ENCODE results near the gene KCNQ4. TPM values are rescaled to one million over a fixed set of nuclear protein-coding genes. Genes with fewer than 3 reads are reported as not detected.

The KCNQ4 gene
- total RNA-seq, 1 donor from 2014 or later, result 2.2 TPM

- TF ChIP-seq, protein P1, sequence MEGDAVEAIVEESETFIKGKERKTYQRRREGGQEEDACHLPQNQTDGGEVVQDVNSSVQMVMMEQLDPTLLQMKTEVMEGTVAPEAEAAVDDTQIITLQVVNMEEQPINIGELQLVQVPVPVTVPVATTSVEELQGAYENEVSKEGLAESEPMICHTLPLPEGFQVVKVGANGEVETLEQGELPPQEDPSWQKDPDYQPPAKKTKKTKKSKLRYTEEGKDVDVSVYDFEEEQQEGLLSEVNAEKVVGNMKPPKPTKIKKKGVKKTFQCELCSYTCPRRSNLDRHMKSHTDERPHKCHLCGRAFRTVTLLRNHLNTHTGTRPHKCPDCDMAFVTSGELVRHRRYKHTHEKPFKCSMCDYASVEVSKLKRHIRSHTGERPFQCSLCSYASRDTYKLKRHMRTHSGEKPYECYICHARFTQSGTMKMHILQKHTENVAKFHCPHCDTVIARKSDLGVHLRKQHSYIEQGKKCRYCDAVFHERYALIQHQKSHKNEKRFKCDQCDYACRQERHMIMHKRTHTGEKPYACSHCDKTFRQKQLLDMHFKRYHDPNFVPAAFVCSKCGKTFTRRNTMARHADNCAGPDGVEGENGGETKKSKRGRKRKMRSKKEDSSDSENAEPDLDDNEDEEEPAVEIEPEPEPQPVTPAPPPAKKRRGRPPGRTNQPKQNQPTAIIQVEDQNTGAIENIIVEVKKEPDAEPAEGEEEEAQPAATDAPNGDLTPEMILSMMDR (conservative IDR thresholded peaks at IDR 0.05; ENCODE audit: low read depth, low read length), result no peak
- no peak overlapping the region for H3K4me3 ChIP-seq (ENCODE audit: low read depth, low read length)
- no peak for DNase-seq (ENCODE audit: low read depth)
Measured at GRCh38 chr1:40762144-40762923, 21.3 kb upstream of the KCNQ4 start.

DNA sequence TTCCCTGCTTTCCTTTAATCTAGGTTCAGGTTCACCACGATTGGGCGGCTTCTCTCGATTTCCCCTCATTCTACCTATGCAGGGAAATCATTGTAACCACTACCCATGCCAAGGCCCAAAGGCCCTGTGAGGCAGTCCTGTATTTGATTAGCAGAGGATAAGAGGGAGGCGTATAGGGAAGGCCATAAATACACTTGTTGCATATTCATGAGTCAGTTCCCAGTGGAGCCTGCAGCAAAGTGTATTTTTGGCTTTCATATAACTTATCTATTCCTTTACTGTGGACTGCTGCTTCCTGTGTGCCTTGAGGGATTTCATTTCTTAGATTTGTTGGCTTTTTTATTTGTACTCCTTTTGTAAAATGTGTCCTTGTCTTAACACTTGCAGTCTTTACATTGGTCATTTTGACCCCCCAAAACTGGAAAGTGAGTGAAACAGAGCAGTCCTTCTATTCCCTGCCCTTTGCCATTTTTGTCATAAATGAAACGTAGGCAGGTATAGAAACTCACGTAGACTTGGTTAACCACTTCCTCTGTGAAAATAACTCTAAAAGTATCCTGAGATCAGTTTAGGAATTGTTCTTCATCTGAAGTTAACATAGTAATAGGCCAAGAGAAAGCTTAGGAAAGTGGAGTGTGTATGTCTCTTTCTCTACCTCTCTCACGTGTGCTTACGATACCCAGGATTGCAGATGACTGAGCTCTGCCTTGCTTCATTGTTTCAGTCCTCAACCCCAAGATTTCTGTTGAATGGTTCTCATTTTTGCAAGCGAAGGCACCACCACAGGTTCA, 19.6 kb upstream of the KCNQ4 start:
- TF ChIP-seq, protein P1 (conservative IDR thresholded peaks at IDR 0.05; ENCODE audit: low read depth, low read length), result no peak
- no peak overlapping the region for H3K4me3 ChIP-seq (ENCODE audit: low read depth, low read length)
- no peak for DNase-seq (ENCODE audit: low read depth)

GRCh38 chr1:40764981-40765380, 18.6 kb upstream of the KCNQ4 start:
- TF ChIP-seq, protein P1 (conservative IDR thresholded peaks at IDR 0.05; ENCODE audit: low read depth, low read length), result no peak
- no peak for DNase-seq (ENCODE audit: low read depth)
- H3K4me3 ChIP-seq (ENCODE audit: low read depth, low read length), result no peak overlapping the region

GRCh38 chr1:40766017-40766416, 17.6 kb upstream of the KCNQ4 start:
- DNase-seq (ENCODE audit: low read depth), result no peak
- TF ChIP-seq, protein P1 (conservative IDR thresholded peaks at IDR 0.05; ENCODE audit: low read depth, low read length), result no peak
- H3K4me3 ChIP-seq (ENCODE audit: low read depth, low read length), result no peak overlapping the region

DNA sequence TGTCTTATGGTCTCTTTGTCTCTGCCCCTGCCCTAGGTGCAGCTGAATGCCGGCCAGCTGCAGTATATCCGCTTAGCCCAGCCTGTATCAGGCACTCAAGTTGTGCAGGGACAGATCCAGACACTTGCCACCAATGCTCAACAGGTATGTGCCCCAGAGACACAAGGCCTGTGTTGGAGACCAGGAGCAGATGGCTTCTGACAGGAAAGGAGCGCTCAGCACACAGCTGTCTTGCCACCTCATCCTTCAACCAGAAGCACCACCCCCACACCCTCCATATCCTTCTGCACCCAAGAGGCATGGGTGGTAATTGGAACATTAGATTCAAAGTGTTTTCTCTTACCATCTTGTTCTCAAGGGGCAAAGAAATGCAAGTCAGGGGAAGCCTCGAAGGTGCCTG, 17.0 kb upstream of the KCNQ4 start:
- DNase-seq (ENCODE audit: low read depth), result no peak
- TF ChIP-seq, protein P1 (conservative IDR thresholded peaks at IDR 0.05; ENCODE audit: low read depth, low read length), result no peak
- no peak overlapping the region for H3K4me3 ChIP-seq (ENCODE audit: low read depth, low read length)

DNA sequence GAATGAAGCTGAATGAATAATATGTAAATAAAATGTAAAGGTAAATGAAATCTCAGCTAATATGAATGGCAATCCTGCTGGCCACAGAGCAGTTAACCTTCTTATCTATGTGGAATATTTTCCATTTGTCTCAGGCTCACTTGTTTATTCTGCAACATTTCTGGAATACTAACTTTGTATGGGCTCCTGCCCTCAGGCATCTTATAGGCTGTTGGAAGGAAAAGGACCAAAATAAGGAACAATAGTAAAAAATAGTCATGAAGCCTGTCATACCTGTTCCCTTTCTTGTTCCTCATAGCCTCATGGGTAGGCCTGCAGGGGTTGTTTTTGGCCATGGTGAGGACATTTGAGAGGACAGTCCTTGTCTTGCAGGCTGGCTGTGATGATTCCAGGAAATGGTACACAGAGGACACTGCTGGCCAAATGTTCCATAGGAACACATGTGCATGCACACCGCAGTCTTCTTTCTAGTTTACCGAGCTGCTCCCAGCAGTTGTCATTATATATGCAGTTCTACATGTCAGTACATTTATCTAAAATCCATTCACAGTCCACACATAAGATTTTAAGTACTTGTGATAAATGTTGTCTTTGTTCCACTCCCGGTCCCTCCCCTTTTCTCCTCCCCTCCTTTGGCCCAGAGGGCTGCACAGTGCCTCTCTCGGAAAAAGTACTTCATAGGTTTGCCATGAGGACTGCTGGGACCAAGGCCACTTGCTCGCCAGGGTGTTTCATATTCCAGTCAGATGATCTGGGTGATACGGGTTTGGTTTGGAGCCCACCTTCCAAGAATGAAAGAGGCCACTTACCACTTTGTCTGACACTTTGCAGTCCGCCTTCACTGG, 15.2 kb upstream of the KCNQ4 start:
- no peak overlapping the region for H3K4me3 ChIP-seq (ENCODE audit: low read depth, low read length)
- TF ChIP-seq, protein P1 (conservative IDR thresholded peaks at IDR 0.05; ENCODE audit: low read depth, low read length), result no peak
- no peak for DNase-seq (ENCODE audit: low read depth)
